Neuron (in vitro differentiated cells): ENCODE results near the gene NRXN3.
"Not testable (repeated sequence)": the region's sequence is repeated elsewhere in the genome, so short reads cannot be mapped to it uniquely, and the experiment has no call there.

ENCODE experiments used
- H2AFZ ChIP-seq: one replicate; pipeline ENCODE4 v1.6.1; 2013; ENCODE audit warnings: low read depth, mild to moderate bottlenecking, inconsistent platforms, low read length, moderate library complexity
- H3K27me3 ChIP-seq: one replicate; pipeline ENCODE4 v1.6.1; 2013; ENCODE audit warnings: low read length; ENCODE audit not compliant: insufficient read depth
- H3K36me3 ChIP-seq: one replicate; pipeline ENCODE4 v1.6.1; 2013; ENCODE audit warnings: low read length; ENCODE audit not compliant: insufficient read depth
- H3K4me1 ChIP-seq: one replicate; pipeline ENCODE4 v1.6.1; 2013; ENCODE audit warnings: low read length; ENCODE audit not compliant: insufficient read depth
- H3K4me3 ChIP-seq: 2 replicates; pipeline ENCODE4 v1.5.1; 2013; ENCODE audit warnings: mild to moderate bottlenecking, low read length, moderate library complexity
- H3K9me3 ChIP-seq: one replicate; pipeline ENCODE4 v1.6.1; 2013; ENCODE audit warnings: low read length

NRXN3 gene

GRCh38 chr14:78985668-78986381 lies 815.7 kb downstream of the NRXN3 start:
- Histone ChIP-seq H3K27me3 (peaks cover 8% of the 10 kb centered on the region), H3K4me3 (no peak overlapping the region), H3K4me1 (peaks cover 25% of the 10 kb centered on the region), H2AFZ (no peak overlapping the region), H3K9me3 (peaks cover 2% of the 10 kb centered on the region), H3K36me3 (no peaks in the 10 kb centered on the region)

- no peaks in the 10 kb centered on the region for H3K9me3 ChIP-seq
- H2AFZ ChIP-seq: no peak overlapping the region
- H3K4me1 ChIP-seq: peaks cover 25% of the 10 kb centered on the region
- no peak overlapping the region for H3K4me3 ChIP-seq
- H3K27me3 ChIP-seq: peaks cover 8% of the 10 kb centered on the region
- no peaks in the 10 kb centered on the region for H3K36me3 ChIP-seq
Observed at GRCh38 chr14:78986989-78987388, 816.8 kb downstream of the NRXN3 start.

GRCh38 chr14:78989221-78989620 lies 819.0 kb downstream of the NRXN3 start:
- H3K4me1 ChIP-seq: peaks cover 24% of the 10 kb centered on the region
- no peak overlapping the region for H2AFZ ChIP-seq
- no peaks in the 10 kb centered on the region for H3K9me3 ChIP-seq
- no peaks in the 10 kb centered on the region for H3K36me3 ChIP-seq
- H3K27me3 ChIP-seq: peaks cover 8% of the 10 kb centered on the region
- no peak overlapping the region for H3K4me3 ChIP-seq

GRCh38 chr14:78992867-78993266 lies 822.7 kb downstream of the NRXN3 start:
- no peak overlapping the region for H3K4me3 ChIP-seq
- no peaks in the 10 kb centered on the region for H3K4me1 ChIP-seq
- H3K9me3 ChIP-seq: no peaks in the 10 kb centered on the region
- H3K27me3 ChIP-seq: peaks cover 5% of the 10 kb centered on the region
- no peaks in the 10 kb centered on the region for H3K36me3 ChIP-seq
- no peak overlapping the region for H2AFZ ChIP-seq

DNA sequence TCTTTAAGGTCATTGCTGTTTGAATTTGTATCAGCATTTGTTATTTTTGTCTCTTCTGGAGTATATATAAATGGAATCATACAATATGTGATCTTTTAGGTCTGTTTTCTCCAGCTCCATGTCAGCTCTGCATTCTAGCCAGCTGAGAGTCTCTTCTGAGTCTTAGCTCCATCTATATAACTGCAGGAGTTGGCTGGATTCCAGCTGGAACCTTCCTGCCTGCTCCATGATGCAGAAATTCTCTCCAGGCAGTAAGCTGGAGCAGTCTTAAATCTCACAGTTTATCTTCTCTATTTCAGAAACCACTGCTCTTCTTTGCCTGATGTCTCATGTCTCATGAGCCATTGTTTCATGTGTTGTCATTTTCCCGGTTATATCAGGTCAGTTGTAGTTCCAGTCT lies 827.6 kb downstream of the NRXN3 start:
- Histone ChIP-seq H3K36me3 (no peaks in the 10 kb centered on the region), H3K27me3 (no peaks in the 10 kb centered on the region), H3K4me1 (no peaks in the 10 kb centered on the region), H3K9me3 (no peaks in the 10 kb centered on the region), H3K4me3 (no peak overlapping the region), H2AFZ (no peak overlapping the region)

DNA sequence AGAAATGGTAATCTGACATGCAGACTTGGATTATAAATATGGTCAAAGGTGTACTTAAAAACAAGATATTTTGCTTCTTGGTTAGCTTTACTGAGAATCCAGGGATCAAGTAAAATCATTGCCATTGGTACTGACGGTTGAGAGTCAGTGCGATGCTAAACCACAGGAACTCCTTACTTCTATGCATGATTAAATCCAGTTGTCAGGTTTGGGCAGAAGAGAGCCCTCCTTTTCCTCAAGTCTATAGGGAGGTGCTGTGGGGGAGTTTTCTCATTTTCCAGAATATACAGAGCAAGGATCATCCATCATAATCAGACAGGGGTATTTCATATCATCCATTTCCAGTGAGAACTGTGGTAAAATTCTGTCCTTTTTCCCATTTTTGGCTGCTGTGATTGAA lies 839.1 kb downstream of the NRXN3 start:
- H3K36me3 ChIP-seq: no peaks in the 10 kb centered on the region
- H2AFZ ChIP-seq: no peak overlapping the region
- no peaks in the 10 kb centered on the region for H3K4me1 ChIP-seq
- H3K4me3 ChIP-seq: no peak overlapping the region
- no peaks in the 10 kb centered on the region for H3K27me3 ChIP-seq
- H3K9me3 ChIP-seq: no peaks in the 10 kb centered on the region

DNA sequence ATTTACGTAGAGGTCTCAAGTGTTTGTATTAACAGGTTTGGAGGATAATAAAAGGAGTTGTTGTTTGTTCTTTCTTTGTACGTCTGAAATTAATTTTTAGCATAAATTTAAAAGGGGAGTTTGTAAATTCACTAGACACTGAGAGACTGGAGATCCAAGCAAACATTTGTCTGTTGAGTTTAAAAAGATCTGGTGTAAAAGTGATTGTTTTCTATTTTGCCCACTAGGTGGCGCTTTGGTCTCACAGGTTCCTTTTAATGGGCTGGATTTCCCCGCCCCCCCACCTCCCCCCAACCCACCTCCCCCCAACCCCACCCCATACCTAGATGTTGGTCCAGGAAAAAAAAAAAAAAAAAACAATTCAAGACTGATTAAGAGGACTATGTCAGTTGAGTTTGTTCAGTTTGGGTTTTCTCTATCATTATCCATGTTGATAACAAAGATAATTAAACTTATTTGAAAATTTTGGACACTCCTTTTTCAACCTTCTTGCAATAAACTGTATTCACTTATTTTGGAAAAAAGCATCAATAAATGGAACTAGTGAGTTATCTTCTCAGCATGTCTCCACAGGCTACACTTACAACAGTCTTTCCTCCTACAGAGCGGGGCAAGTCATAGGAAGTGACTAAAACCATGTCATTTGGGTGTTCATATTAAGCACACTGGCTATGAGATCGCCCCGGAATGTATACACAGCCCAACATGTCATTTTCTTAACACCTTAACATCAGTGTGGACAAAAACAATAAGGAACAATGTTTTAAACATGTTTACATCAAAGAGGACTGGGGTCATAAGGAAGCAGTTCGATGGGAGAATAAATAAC lies 841.1 kb downstream of the NRXN3 start:
- H3K4me3 ChIP-seq: no peak overlapping the region
- no peaks in the 10 kb centered on the region for H3K27me3 ChIP-seq
- no peak overlapping the region for H2AFZ ChIP-seq
- H3K4me1 ChIP-seq: no peaks in the 10 kb centered on the region
- no peaks in the 10 kb centered on the region for H3K36me3 ChIP-seq
- no peaks in the 10 kb centered on the region for H3K9me3 ChIP-seq

DNA sequence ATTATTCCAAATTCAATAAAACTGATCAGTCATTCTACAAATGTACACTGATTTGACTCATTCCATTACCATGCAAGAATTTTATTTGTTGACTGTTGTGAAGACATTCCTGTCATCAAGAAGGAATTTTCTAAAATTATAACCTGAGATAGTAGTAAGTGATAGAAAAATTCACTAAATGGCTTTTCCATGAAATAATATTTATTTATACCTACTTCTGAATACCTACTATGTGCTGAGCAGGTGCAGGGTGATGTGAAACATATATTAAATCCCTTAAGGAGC lies 841.7 kb downstream of the NRXN3 start:
- H3K4me3 ChIP-seq: no peak overlapping the region
- no peaks in the 10 kb centered on the region for H3K36me3 ChIP-seq
- no peaks in the 10 kb centered on the region for H3K9me3 ChIP-seq
- H2AFZ ChIP-seq: no peak overlapping the region
- no peaks in the 10 kb centered on the region for H3K4me1 ChIP-seq
- no peaks in the 10 kb centered on the region for H3K27me3 ChIP-seq

GRCh38 chr14:79016828-79017505 lies 846.8 kb downstream of the NRXN3 start:
- Histone ChIP-seq H2AFZ (no peak overlapping the region), H3K9me3 (no peaks in the 10 kb centered on the region), H3K27me3 (no peaks in the 10 kb centered on the region), H3K4me3 (no peak overlapping the region), H3K36me3 (no peaks in the 10 kb centered on the region), H3K4me1 (no peaks in the 10 kb centered on the region)

DNA sequence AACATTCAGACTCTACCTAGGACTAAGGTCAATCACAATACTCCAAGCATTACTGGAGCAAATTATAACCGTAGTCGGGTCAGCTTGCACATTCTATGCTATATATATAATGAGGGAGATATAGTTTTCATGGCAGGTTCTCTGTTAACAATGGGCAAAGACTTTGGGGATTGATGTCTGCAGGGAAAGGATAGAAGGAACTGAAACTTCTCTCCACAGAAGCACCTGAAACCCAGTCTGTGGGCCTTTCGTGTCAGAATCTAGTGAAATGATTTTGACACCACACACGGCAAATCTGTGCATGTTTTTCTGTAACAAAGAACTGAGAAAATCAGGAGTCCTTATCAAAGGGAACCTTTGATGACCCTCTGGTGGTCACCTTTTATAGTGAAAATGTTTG lies 847.4 kb downstream of the NRXN3 start:
- Histone ChIP-seq H3K36me3 (no peaks in the 10 kb centered on the region), H3K4me1 (no peaks in the 10 kb centered on the region), H2AFZ (no peak overlapping the region), H3K9me3 (no peaks in the 10 kb centered on the region), H3K27me3 (no peaks in the 10 kb centered on the region), H3K4me3 (no peak overlapping the region)

DNA sequence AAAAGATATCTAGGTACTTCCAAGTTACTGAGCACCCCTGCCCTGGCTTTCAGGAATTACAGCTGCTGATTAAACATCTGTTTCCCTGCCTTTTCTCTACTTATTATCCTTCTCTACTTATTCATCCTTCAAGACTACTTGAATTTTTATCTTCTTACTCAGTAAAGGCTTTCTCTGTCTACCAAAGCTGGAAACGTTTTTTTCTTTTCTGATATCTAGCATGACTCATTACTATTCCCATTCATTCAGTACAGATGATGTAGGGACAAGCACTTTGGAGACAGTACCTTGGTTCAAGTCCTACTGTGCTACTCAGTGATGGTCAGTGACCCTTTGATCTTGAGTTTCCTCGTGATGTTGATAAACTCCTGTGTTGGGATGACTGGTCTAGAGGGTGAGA lies 848.7 kb downstream of the NRXN3 start:
- Histone ChIP-seq H3K27me3 (no peaks in the 10 kb centered on the region), H3K4me1 (no peaks in the 10 kb centered on the region), H3K36me3 (no peaks in the 10 kb centered on the region), H3K9me3 (no peaks in the 10 kb centered on the region), H3K4me3 (no peak overlapping the region), H2AFZ (no peak overlapping the region)

GRCh38 chr14:79019898-79020297 lies 849.7 kb downstream of the NRXN3 start:
- not testable (repeated sequence) for H3K9me3 ChIP-seq, H3K4me1 ChIP-seq, H2AFZ ChIP-seq, H3K4me3 ChIP-seq, H3K36me3 ChIP-seq, H3K27me3 ChIP-seq

DNA sequence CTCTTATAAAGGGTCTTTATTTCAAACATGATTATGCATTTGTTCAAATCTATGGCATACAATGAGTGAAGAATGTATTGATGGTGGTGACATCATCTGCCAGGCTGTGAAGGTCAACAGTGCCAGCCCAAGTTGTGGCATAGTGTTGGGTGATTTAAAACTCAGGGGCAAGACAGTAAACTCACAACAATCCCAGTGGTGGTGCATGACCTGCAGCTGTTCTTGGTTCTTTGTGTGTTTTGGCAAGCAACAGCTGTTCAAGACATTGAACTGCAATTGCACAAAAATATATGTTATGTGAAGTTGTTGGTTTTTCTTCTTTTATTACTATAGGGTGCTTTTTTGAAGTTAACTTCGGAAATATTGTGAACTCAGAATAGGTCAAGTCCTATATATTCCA lies 851.6 kb downstream of the NRXN3 start:
- H3K4me1 ChIP-seq: no peaks in the 10 kb centered on the region
- no peak overlapping the region for H2AFZ ChIP-seq
- no peaks in the 10 kb centered on the region for H3K9me3 ChIP-seq
- H3K4me3 ChIP-seq: no peak overlapping the region
- no peaks in the 10 kb centered on the region for H3K36me3 ChIP-seq
- H3K27me3 ChIP-seq: no peaks in the 10 kb centered on the region
